Neural cell (in vitro differentiated cells): ENCODE measurements around the gene FHIT. TPM values are rescaled to one million over a fixed set of nuclear protein-coding genes. Genes with fewer than 3 reads are reported as not detected.
A peak's percentile ranks its signal among the peaks of the same experiment; 100 is the strongest.

Experiments used
- H2AFZ ChIP-seq: fragments of 200-600, 300-800 bp; sonication (generic), shearing (Covaris generic); 2 replicates; pipeline ENCODE4 v1.6.0; 2014; ENCODE audit warnings: low read depth, mild to moderate bottlenecking, antibody characterized with exemption, low read length, moderate library complexity
- H3F3A ChIP-seq: fragments of 200-600 bp; shearing (Covaris generic); 2 replicates; pipeline ENCODE4 v1.6.1; 2016; ENCODE audit warnings: mild to moderate bottlenecking, moderate library complexity, mixed read lengths, antibody characterized with exemption, low read length; ENCODE audit not compliant: insufficient read depth, poor library complexity, severe bottlenecking
- H3K27ac ChIP-seq: fragments of 200-600, 300-800 bp; sonication (generic), shearing (Covaris generic); 2 replicates; pipeline ENCODE4 v1.5.1; 2014; ENCODE audit warnings: mild to moderate bottlenecking, low read length, moderate library complexity
- H3K27me3 ChIP-seq: fragments of 300-800, 200-600 bp; sonication (generic), shearing (Covaris generic); 2 replicates; pipeline ENCODE4 v1.6.0; 2014; ENCODE audit warnings: mild to moderate bottlenecking, low read depth, low read length, moderate library complexity; ENCODE audit not compliant: insufficient read depth
- H3K36me3 ChIP-seq: fragments of 300-800, 200-600 bp; sonication (generic), shearing (Covaris generic); 2 replicates; pipeline ENCODE4 v1.5.1; 2014; ENCODE audit warnings: mild to moderate bottlenecking, antibody characterized with exemption, low read length, moderate library complexity; ENCODE audit not compliant: insufficient read depth
- H3K4me2 ChIP-seq: fragments of 300-800, 200-600 bp; sonication (generic), shearing (Covaris generic); 2 replicates; pipeline ENCODE4 v1.6.0; 2014; ENCODE audit warnings: mild to moderate bottlenecking, low read length
- H3K4me3 ChIP-seq: fragments of 300-800, 200-600 bp; sonication (generic), shearing (Covaris generic); 2 replicates; pipeline ENCODE4 v1.5.1; 2014; ENCODE audit warnings: mild to moderate bottlenecking, low read length, moderate library complexity
- H3K79me2 ChIP-seq: fragments of 200-600 bp; shearing (Covaris generic); replicated peaks from 2 replicates; pipeline ENCODE4 v1.6.0; 2014; ENCODE audit warnings: mild to moderate bottlenecking, low read length, moderate library complexity; ENCODE audit not compliant: insufficient read depth
- H3K9ac ChIP-seq: fragments of 300-800, 200-600 bp; sonication (generic), shearing (Covaris generic); 2 replicates; pipeline ENCODE4 v1.6.1; 2016; ENCODE audit warnings: mild to moderate bottlenecking, low read length, mixed read lengths
- H3K9me2 ChIP-seq: fragments of 200-600 bp; shearing (Covaris generic); 2 replicates; pipeline ENCODE4 v1.6.1; 2016; ENCODE audit warnings: mild to moderate bottlenecking, low read length, mixed read lengths; ENCODE audit not compliant: insufficient read depth
- H3K9me3 ChIP-seq: fragments of 200-600, 300-800 bp; sonication (generic), shearing (Covaris generic); 2 replicates; pipeline ENCODE4 v1.6.1; 2016; ENCODE audit warnings: mild to moderate bottlenecking, mixed run types, low read length, moderate library complexity, mixed read lengths
- H4K20me1 ChIP-seq: fragments of 200-600 bp; shearing (Covaris generic); 2 replicates; pipeline ENCODE4 v1.6.1; 2016; ENCODE audit warnings: mild to moderate bottlenecking, mixed run types; ENCODE audit not compliant: insufficient read depth
- EP300 ChIP-seq: fragments of 450-650 bp; conservative IDR thresholded peaks from 2 replicates; pipeline ENCODE4 v1.6.1; 2014; ENCODE audit warnings: antibody characterized with exemption, mild to moderate bottlenecking, moderate library complexity; ENCODE audit not compliant: poor library complexity, severe bottlenecking
- EZH2 ChIP-seq: fragments of 200-600, 300-800 bp; shearing (Covaris generic), sonication (generic); IDR thresholded peaks from 2 replicates; pipeline ENCODE4 v1.6.1; 2014; ENCODE audit warnings: antibody characterized with exemption, low read length, borderline replicate concordance, mild to moderate bottlenecking; ENCODE audit not compliant: insufficient read depth, poor library complexity, severe bottlenecking
- MXI1 ChIP-seq: fragments of 450-650 bp; conservative IDR thresholded peaks from 2 replicates; pipeline ENCODE4 v1.6.1; 2014; ENCODE audit warnings: antibody characterized with exemption, mild to moderate bottlenecking; ENCODE audit not compliant: poor library complexity, severe bottlenecking
- POLR2AphosphoS5 ChIP-seq: IDR thresholded peaks from 2 replicates; pipeline ENCODE4 v1.6.1; 2012
- RAD21 ChIP-seq: fragments of 450-650 bp; conservative IDR thresholded peaks from 2 replicates; pipeline ENCODE4 v1.6.1; 2014; ENCODE audit warnings: antibody characterized with exemption, mild to moderate bottlenecking, moderate library complexity
- REST ChIP-seq: IDR thresholded peaks from 2 replicates; pipeline ENCODE4 v1.6.1; 2012; ENCODE audit warnings: borderline replicate concordance
- SMC3 ChIP-seq: fragments of 450-650 bp; conservative IDR thresholded peaks from 2 replicates; pipeline ENCODE4 v1.6.1; 2014; ENCODE audit warnings: antibody characterized with exemption, mild to moderate bottlenecking, moderate library complexity; ENCODE audit not compliant: poor library complexity
- TAF1 ChIP-seq: IDR thresholded peaks from 2 replicates; pipeline ENCODE4 v1.6.1; 2012; ENCODE audit warnings: low read depth
- polyA plus RNA-seq: library from polyadenylated mRNA; depleted of rRNA; stranded (reverse); fragments of >200 nt; gene quantifications from 2 replicates; pipeline ENCODE4 v1.2.3, GENCODE V29; 2014
- TF ChIP-seq, protein P1 (sequence below): fragments of 450-650 bp; IDR thresholded peaks from 2 replicates; pipeline ENCODE4 v1.5.1; 2014; ENCODE audit warnings: antibody characterized with exemption, mild to moderate bottlenecking, moderate library complexity; ENCODE audit not compliant: poor library complexity, severe bottlenecking

The FHIT gene
- polyA plus RNA-seq, 1 donor from 2014 or later: not detected

- no peaks in the 10 kb centered on the region for H3K9me2 ChIP-seq
- H3K27me3 ChIP-seq: no peaks in the 10 kb centered on the region
- TF ChIP-seq POLR2AphosphoS5: no peak
- no peak for TF ChIP-seq EP300
- no peak for TF ChIP-seq SMC3
- TF ChIP-seq EZH2: no peak
- TF ChIP-seq, protein P1, sequence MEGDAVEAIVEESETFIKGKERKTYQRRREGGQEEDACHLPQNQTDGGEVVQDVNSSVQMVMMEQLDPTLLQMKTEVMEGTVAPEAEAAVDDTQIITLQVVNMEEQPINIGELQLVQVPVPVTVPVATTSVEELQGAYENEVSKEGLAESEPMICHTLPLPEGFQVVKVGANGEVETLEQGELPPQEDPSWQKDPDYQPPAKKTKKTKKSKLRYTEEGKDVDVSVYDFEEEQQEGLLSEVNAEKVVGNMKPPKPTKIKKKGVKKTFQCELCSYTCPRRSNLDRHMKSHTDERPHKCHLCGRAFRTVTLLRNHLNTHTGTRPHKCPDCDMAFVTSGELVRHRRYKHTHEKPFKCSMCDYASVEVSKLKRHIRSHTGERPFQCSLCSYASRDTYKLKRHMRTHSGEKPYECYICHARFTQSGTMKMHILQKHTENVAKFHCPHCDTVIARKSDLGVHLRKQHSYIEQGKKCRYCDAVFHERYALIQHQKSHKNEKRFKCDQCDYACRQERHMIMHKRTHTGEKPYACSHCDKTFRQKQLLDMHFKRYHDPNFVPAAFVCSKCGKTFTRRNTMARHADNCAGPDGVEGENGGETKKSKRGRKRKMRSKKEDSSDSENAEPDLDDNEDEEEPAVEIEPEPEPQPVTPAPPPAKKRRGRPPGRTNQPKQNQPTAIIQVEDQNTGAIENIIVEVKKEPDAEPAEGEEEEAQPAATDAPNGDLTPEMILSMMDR: no peak
- TF ChIP-seq TAF1: no peak
- TF ChIP-seq MXI1: no peak
- no peak for TF ChIP-seq RAD21
- no peak for TF ChIP-seq REST
- no peak overlapping the region for H3K9ac ChIP-seq
- H3K9me3 ChIP-seq: no peaks in the 10 kb centered on the region
- H3K79me2 ChIP-seq: no peaks in the 10 kb centered on the region
- H3K4me2 ChIP-seq: no peak overlapping the region
- no peak overlapping the region for H2AFZ ChIP-seq
- H3K4me3 ChIP-seq: no peak overlapping the region
- no peak overlapping the region for H3K27ac ChIP-seq
- no peaks in the 10 kb centered on the region for H4K20me1 ChIP-seq
- no peaks in the 10 kb centered on the region for H3K36me3 ChIP-seq
- no peaks in the 10 kb centered on the region for H3F3A ChIP-seq
Observed at GRCh38 chr3:60746695-60747416, 504.4 kb downstream of the FHIT start.

- TF ChIP-seq, protein P1: no peak
- TF ChIP-seq TAF1 (no peak), REST (no peak), EP300 (peak; percentile 2), POLR2AphosphoS5 (no peak), RAD21 (no peak)
- Histone ChIP-seq H3K27ac (no peak overlapping the region), H3K36me3 (no peaks in the 10 kb centered on the region), H3K9me2 (no peaks in the 10 kb centered on the region), H3K27me3 (no peaks in the 10 kb centered on the region), H3K79me2 (no peaks in the 10 kb centered on the region), H4K20me1 (no peaks in the 10 kb centered on the region), H3K4me2 (no peak overlapping the region), H3K9me3 (no peaks in the 10 kb centered on the region), H3F3A (no peaks in the 10 kb centered on the region), H3K9ac (no peak overlapping the region), H3K4me3 (no peak overlapping the region), H2AFZ (no peak overlapping the region)
Observed at GRCh38 chr3:60746043-60746638, 505.1 kb downstream of the FHIT start.
